Stimulated activated CD8-positive, alpha-beta memory T cell treated with anti-CD3 and anti-CD28 coated beads, Interleukin-12 subunit alpha, Interleukin-12 subunit beta, amount 100 ng/mL, for 24 hours (primary cell): ENCODE data around the gene PRPF6.

Experiments used
- DNase-seq: peaks from one replicate; pipeline ENCODE4 v3.0.0-alpha.2; 2020; ENCODE audit errors: extremely low read depth

Gene PRPF6

GRCh38 chr20:64064145-64064698 is 83.3 kb downstream of the PRPF6 start:
- no peak for DNase-seq

GRCh38 chr20:64065062-64065973 is 84.4 kb downstream of the PRPF6 start:
- no peak for DNase-seq

- no peak for DNase-seq
Observed at GRCh38 chr20:64065974-64066343, 85.0 kb downstream of the PRPF6 start.

- DNase-seq, result no peak
Observed at GRCh38 chr20:64067005-64067632, 86.2 kb downstream of the PRPF6 start.

- DNase-seq, result no peak
Observed at GRCh38 chr20:64067733-64068307, 86.9 kb downstream of the PRPF6 start.

- no peak for DNase-seq
Observed at GRCh38 chr20:64068386-64069208, 87.7 kb downstream of the PRPF6 start.

GRCh38 chr20:64069209-64069613 is 88.3 kb downstream of the PRPF6 start:
- DNase-seq, result no peak

GRCh38 chr20:64069614-64070243 is 88.8 kb downstream of the PRPF6 start:
- DNase-seq, result no peak

GRCh38 chr20:64070244-64070993 is 89.5 kb downstream of the PRPF6 start:
- DNase-seq, result no peak

GRCh38 chr20:64071341-64072332 is 90.7 kb downstream of the PRPF6 start:
- DNase-seq, result no peak

GRCh38 chr20:64072498-64073063 is 91.6 kb downstream of the PRPF6 start:
- DNase-seq, result no peak

GRCh38 chr20:64073476-64074183 is 92.7 kb downstream of the PRPF6 start:
- DNase-seq, result no peak

GRCh38 chr20:64074184-64074789 is 93.4 kb downstream of the PRPF6 start:
- DNase-seq, result no peak

- no peak for DNase-seq
Observed at GRCh38 chr20:64074963-64075362, 94.0 kb downstream of the PRPF6 start.

- DNase-seq, result no peak
Observed at GRCh38 chr20:64075556-64075955, 94.6 kb downstream of the PRPF6 start.

- DNase-seq, result no peak
Observed at GRCh38 chr20:64076061-64076997, 95.4 kb downstream of the PRPF6 start.

GRCh38 chr20:64077094-64077493 is 96.2 kb downstream of the PRPF6 start:
- DNase-seq, result no peak
